ENCODE data around the gene FUT3. TPM values are rescaled to one million over a fixed set of nuclear protein-coding genes. Genes with fewer than 3 reads are reported as not detected.

FUT3 gene
- total RNA-seq, 1 experiment from 2014 or later: not detected

DNA sequence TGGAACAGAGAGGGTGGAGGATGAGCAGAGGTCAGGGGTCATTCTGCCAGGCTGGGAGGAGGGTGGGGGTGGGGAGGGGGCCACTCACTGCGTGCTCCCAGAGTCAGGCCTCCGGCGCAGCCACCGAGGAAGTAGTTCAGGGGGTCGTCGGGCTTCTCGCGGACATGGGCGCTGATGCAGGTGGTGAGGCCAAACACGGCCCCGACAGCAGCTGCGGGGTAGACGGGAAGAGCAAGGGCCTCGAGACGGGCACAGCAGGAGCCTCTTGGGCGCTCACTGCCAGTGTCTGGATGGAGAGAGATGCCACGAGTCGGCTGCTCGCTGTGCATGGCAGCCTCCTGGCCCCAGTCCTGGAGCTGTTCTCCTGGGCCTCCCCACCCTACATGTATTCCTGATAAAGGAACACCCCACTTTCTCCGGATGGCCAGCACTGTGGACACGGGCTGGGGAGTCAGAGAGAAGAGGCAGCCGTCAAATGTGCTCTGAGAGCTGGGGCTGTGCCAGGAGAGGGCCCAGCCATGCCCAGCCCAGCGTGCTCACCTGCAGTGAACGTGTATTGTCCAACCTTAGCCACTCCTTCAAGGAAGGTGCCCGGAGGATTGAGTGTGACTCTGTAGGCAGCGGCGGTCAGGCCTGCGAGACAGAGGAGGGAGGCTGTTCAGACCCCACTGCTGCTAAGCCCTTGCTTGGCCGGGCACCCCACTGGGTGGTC lies 45.3 kb upstream of the FUT3 start:
- Mint-ChIP-seq H3K4me1 (peaks cover 4 to 6% of the 10 kb centered on the region in 2 experiments), H3K9me3 (no peaks in the 10 kb centered on the region), H3K27ac (no peak overlapping the region), H3K4me3 (no peak overlapping the region), H3K36me3 (ENCODE audit: insufficient read depth in 1 of 3, low read depth in 3 of 3) (peaks cover 15 to 24% (median 18%) of the 10 kb centered on the region in 3 experiments), H3K27me3 (ENCODE audit: low read depth) (peaks cover 5% of the 10 kb centered on the region)
- no peak overlapping the region for H3K23ac ChIP-seq (ENCODE audit: insufficient read length, low read depth, low read length)
- H2AFZ ChIP-seq (ENCODE audit: low read length): no peak overlapping the region
- WGBS (ENCODE audit: extremely low coverage, insufficient read length, low lambda C conversion rate): no CpG with 5 or more reads among the region's 29 CpGs
- H2BK20ac ChIP-seq (ENCODE audit: low read depth, low read length, poor library complexity, severe bottlenecking): no peak overlapping the region
- no peak overlapping the region for H3K4ac ChIP-seq (ENCODE audit: low read depth, low read length)
- H3K27me3 ChIP-seq (ENCODE audit: insufficient read depth, low read length): no peaks in the 10 kb centered on the region
- H2AK5ac ChIP-seq (ENCODE audit: insufficient read length, low read length): no peak overlapping the region
- no peak for DNase-seq
- TF ChIP-seq, protein P1, sequence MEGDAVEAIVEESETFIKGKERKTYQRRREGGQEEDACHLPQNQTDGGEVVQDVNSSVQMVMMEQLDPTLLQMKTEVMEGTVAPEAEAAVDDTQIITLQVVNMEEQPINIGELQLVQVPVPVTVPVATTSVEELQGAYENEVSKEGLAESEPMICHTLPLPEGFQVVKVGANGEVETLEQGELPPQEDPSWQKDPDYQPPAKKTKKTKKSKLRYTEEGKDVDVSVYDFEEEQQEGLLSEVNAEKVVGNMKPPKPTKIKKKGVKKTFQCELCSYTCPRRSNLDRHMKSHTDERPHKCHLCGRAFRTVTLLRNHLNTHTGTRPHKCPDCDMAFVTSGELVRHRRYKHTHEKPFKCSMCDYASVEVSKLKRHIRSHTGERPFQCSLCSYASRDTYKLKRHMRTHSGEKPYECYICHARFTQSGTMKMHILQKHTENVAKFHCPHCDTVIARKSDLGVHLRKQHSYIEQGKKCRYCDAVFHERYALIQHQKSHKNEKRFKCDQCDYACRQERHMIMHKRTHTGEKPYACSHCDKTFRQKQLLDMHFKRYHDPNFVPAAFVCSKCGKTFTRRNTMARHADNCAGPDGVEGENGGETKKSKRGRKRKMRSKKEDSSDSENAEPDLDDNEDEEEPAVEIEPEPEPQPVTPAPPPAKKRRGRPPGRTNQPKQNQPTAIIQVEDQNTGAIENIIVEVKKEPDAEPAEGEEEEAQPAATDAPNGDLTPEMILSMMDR (conservative IDR thresholded peaks at IDR 0.05): no peak
- no peaks in the 10 kb centered on the region for H4K20me1 ChIP-seq (ENCODE audit: control insufficient read depth, insufficient read depth, insufficient read length)
- no peak overlapping the region for H3K4me2 ChIP-seq (ENCODE audit: insufficient read depth, insufficient read length, low read length)
- no peak overlapping the region for H4K8ac ChIP-seq (replicated peaks; ENCODE audit: insufficient read length, low read depth, low read length)
- H3K23me2 ChIP-seq (ENCODE audit: insufficient read length, low read depth, low read length, poor library complexity, severe bottlenecking): no peaks in the 10 kb centered on the region
- no peak overlapping the region for H3T11ph ChIP-seq (ENCODE audit: low read length)
- no peak overlapping the region for H2BK5ac ChIP-seq (ENCODE audit: insufficient read length, low read length)
- H4K5ac ChIP-seq (ENCODE audit: insufficient read length, low read depth, low read length): no peak overlapping the region
- no peak overlapping the region for H4K91ac ChIP-seq (ENCODE audit: insufficient read length, low read depth, low read length)
- no peak overlapping the region for H3K27ac ChIP-seq (ENCODE audit: insufficient read length, low read depth, low read length)
- H3K9me3 ChIP-seq (ENCODE audit: control insufficient read depth, low read depth, low read length): no peaks in the 10 kb centered on the region
- no peaks in the 10 kb centered on the region; the same call in 1 of the 2 replicates for H3K4me1 ChIP-seq (ENCODE audit: insufficient read depth, low read length)
- H3K14ac ChIP-seq (ENCODE audit: insufficient read depth, low read length): no peak overlapping the region
- H3K56ac ChIP-seq (ENCODE audit: insufficient read length, low read depth, low read length): no peak overlapping the region
- no peak overlapping the region for H2BK120ac ChIP-seq (ENCODE audit: low read depth, low read length, poor library complexity, severe bottlenecking)
- no peak overlapping the region for H2BK15ac ChIP-seq (ENCODE audit: low read depth, low read length)
- H3K79me1 ChIP-seq (ENCODE audit: insufficient read depth, low read depth, low read length, poor library complexity, severe bottlenecking): no peaks in the 10 kb centered on the region
- no peak overlapping the region for H2BK12ac ChIP-seq (ENCODE audit: insufficient read length, low read depth, low read length)
- no peak overlapping the region for H3K18ac ChIP-seq (ENCODE audit: insufficient read length, low read depth, low read length)
- H3K9ac ChIP-seq (ENCODE audit: extremely low read depth, insufficient read length, low read length): no peak overlapping the region
- H3K79me2 ChIP-seq (ENCODE audit: insufficient read depth, low read length): peaks cover 7% of the 10 kb centered on the region; the same call in 1 of the 2 replicates

Data from H9 (cell line).